ENCODE data around the gene ASTN2.

The ASTN2 gene, protein sequence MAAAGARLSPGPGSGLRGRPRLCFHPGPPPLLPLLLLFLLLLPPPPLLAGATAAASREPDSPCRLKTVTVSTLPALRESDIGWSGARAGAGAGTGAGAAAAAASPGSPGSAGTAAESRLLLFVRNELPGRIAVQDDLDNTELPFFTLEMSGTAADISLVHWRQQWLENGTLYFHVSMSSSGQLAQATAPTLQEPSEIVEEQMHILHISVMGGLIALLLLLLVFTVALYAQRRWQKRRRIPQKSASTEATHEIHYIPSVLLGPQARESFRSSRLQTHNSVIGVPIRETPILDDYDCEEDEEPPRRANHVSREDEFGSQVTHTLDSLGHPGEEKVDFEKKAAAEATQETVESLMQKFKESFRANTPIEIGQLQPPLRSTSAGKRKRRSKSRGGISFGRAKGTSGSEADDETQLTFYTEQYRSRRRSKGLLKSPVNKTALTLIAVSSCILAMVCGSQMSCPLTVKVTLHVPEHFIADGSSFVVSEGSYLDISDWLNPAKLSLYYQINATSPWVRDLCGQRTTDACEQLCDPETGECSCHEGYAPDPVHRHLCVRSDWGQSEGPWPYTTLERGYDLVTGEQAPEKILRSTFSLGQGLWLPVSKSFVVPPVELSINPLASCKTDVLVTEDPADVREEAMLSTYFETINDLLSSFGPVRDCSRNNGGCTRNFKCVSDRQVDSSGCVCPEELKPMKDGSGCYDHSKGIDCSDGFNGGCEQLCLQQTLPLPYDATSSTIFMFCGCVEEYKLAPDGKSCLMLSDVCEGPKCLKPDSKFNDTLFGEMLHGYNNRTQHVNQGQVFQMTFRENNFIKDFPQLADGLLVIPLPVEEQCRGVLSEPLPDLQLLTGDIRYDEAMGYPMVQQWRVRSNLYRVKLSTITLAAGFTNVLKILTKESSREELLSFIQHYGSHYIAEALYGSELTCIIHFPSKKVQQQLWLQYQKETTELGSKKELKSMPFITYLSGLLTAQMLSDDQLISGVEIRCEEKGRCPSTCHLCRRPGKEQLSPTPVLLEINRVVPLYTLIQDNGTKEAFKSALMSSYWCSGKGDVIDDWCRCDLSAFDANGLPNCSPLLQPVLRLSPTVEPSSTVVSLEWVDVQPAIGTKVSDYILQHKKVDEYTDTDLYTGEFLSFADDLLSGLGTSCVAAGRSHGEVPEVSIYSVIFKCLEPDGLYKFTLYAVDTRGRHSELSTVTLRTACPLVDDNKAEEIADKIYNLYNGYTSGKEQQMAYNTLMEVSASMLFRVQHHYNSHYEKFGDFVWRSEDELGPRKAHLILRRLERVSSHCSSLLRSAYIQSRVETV (N-terminal part only)

GRCh38 chr9:117414906-117415331 is at the start of gene ASTN2:
TSS of gene ASTN2 (minus strand) at chr9:117415057. CDS start at chr9:117414938, 119 bp downstream.
- in situ Hi-C loops (cut with MboI; ENCODE audit: low sequenced_read_pairs), result no loop called here

DNA sequence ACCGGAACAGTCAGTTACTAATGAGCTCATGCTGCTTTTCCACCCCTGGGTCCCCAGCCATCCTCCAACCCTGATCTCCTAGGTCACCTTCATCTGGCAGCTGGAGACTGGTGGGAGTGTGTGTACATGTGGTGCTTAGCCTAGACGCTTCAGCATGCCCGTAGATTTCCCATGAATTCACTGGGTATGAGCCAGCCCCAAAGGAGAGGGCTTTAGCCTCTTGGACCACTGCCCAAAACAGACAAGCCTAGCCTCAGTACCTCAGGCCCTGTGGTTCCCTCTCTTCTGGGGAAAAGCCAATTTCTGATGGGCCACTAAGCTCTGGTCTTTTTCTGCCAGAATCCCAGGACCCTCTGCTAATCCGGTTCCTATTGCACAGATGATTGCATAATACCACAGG is 48.0 kb upstream of the ASTN2 start:
- in situ Hi-C loops (cut with MboI; ENCODE audit: low sequenced_read_pairs), result no loop called here

GRCh38 chr9:117461386-117461785 is 46.5 kb upstream of the ASTN2 start:
- in situ Hi-C loops (cut with MboI; ENCODE audit: low sequenced_read_pairs), result no loop called here

- in situ Hi-C loops (cut with MboI; ENCODE audit: low sequenced_read_pairs), result no loop called here
Measured at GRCh38 chr9:117460743-117461142, 45.9 kb upstream of the ASTN2 start.

DNA sequence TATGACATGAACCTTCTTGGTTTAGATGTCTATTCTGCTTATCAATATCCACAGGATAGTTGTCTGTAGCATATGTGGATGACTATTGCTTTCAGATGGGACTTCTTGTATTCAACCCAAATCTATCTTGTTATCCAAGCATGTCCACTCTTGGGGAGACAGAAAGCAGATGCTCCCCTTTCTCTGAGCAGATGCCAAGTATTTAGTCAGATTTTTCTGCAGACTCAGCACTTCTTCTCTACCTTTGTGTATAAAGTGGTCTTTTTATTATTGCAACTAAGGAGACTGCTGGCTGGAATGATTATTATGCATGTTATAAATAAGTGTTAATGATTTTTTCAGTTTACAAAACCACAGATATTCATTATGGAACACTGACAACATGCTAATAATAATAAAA is 45.1 kb upstream of the ASTN2 start:
- in situ Hi-C loops (cut with MboI; ENCODE audit: low sequenced_read_pairs), result no loop called here

- in situ Hi-C loops (cut with MboI; ENCODE audit: low sequenced_read_pairs), result no loop called here
Measured at GRCh38 chr9:117458066-117458465, 43.2 kb upstream of the ASTN2 start.

DNA sequence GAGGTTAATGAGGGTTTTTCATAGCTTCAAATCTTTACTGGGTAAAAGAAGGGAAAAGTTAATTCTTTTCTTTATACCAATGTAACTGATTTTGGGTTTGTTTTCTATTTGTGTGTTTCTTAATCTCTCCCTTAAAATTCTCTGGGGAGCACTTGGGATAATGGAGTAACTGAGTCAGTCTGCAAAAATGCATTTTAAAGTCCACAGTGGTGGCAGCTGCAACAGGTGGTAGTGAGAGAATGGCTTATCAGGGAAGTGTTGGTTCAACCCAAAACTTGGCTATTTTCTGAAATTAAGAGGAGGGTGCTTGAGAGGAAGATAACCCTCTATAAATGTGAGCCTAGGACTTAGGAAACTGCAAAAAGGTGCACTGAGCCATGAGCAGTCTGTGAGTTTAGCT is 39.9 kb upstream of the ASTN2 start:
- in situ Hi-C loops (cut with MboI; ENCODE audit: low sequenced_read_pairs), result no loop called here

DNA sequence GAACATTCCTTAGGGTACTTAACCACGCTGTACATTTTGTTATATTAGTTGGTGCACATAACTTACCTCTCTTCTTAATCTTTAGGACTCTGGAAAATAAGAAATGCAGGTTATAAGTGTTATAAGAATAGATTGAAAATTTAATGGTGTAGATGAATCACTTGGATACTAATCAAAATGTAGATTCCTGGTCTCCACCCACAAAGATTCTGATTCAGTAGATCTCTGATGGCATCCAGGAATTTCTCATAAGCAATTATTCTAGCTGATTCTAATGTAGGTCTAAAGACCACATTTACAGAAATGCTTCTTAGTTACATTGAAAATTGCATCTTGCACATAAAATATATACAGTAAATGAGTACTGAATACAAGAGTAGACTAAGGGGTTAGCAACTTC is 38.9 kb upstream of the ASTN2 start:
- in situ Hi-C loops (cut with MboI; ENCODE audit: low sequenced_read_pairs), result no loop called here

DNA sequence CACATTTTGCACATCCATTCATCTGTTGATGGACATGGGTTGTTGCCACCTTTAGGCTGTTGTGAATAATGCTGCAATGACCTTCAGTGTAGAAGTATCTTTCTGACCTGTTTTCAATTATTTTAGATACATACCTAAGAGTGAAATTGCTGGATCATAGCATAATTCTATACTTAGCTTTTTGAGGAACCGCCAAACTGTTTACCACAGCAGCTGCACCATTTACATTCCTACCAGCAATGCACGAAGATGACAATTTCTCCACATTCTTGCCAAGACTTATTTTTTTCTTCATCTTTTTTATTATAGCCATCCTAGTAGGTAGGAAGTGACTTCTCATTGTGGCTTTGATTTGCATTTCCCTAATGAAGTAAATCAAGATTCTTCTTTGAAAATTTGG is 36.5 kb upstream of the ASTN2 start:
- in situ Hi-C loops (cut with MboI; ENCODE audit: low sequenced_read_pairs), result no loop called here

DNA sequence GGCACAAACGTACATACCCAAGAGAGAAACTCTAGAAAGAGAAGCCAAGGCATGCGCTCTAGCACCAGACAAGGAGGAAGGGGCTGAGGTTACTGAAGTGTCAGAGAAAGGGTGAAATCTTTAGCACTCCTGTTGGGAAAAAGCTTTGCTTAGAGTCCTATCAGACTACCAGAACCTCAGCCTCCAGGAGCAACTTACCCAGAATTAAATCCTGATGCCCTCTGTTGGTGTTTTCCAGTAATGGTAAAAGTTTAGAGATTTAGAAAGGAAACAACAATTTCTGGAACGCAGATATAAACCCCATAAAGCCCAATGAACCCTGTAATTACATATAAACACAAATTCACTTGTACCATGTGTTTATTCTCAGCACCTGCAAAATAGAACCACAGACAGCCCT is 33.2 kb upstream of the ASTN2 start:
- in situ Hi-C loops (cut with MboI; ENCODE audit: low sequenced_read_pairs), result no loop called here

GRCh38 chr9:117445631-117446030 is 30.8 kb upstream of the ASTN2 start:
- in situ Hi-C loops (cut with MboI; ENCODE audit: low sequenced_read_pairs), result no loop called here

- in situ Hi-C loops (cut with MboI; ENCODE audit: low sequenced_read_pairs), result no loop called here
Measured at GRCh38 chr9:117444501-117444900, 29.6 kb upstream of the ASTN2 start.

DNA sequence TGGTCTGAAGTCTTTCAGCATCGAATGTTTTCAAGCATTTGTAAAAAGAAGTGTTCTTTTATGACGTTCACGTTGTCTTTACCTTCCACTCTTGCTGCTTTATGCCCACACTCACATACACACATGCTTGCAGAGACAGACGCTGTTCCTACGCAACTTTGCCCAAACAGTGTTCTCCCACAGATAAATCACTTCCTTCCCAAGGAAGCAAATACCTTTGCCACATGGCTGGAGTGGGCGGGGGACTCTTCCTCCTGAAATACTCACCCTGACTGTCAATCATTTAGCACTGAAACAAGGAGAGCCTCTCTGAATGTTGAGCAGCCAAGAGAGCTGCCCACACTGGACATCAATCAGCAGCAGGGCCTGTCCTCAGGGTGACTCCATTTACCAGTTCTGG is 22.4 kb upstream of the ASTN2 start:
- in situ Hi-C loops (cut with MboI; ENCODE audit: low sequenced_read_pairs), result no loop called here

GRCh38 chr9:117435630-117436261 is 20.9 kb upstream of the ASTN2 start:
- in situ Hi-C loops (cut with MboI; ENCODE audit: low sequenced_read_pairs), result no loop called here

- in situ Hi-C loops (cut with MboI; ENCODE audit: low sequenced_read_pairs), result no loop called here
Measured at GRCh38 chr9:117434566-117434965, 19.7 kb upstream of the ASTN2 start.

GRCh38 chr9:117430813-117431212 is 16.0 kb upstream of the ASTN2 start:
- in situ Hi-C loops (cut with MboI; ENCODE audit: low sequenced_read_pairs), result no loop called here

- in situ Hi-C loops (cut with MboI; ENCODE audit: low sequenced_read_pairs), result no loop called here
Measured at GRCh38 chr9:117427357-117427913, 12.6 kb upstream of the ASTN2 start.

GRCh38 chr9:117425566-117425965 is 10.7 kb upstream of the ASTN2 start:
- in situ Hi-C loops (cut with MboI; ENCODE audit: low sequenced_read_pairs), result no loop called here

GRCh38 chr9:117424291-117424690 is 9.4 kb upstream of the ASTN2 start:
- in situ Hi-C loops (cut with MboI; ENCODE audit: low sequenced_read_pairs), result no loop called here

GRCh38 chr9:117418111-117418510 is 3.3 kb upstream of the ASTN2 start:
- in situ Hi-C loops (cut with MboI; ENCODE audit: low sequenced_read_pairs), result no loop called here
